Measurements from ENCODE around the gene MRPL55. TPM values are rescaled to one million over a fixed set of nuclear protein-coding genes. Genes with fewer than 3 reads are reported as not detected.

The MRPL55 gene
- total and polyA plus RNA-seq, 8 donors: 35.4 to 45.3 (median 40.7) TPM

GRCh38 chr1:228071839-228072657 is 37.1 kb downstream of the MRPL55 start:
- H3K9me3 ChIP-seq: no peaks in the 10 kb centered on the region
- no peak overlapping the region for H3K27ac ChIP-seq
- H3K4me1 ChIP-seq: no peaks in the 10 kb centered on the region
- DNase-seq (no peak), ATAC-seq (no peak)
- intact Hi-C loops (cut with DNase I): no loop called here
- TF ChIP-seq CTCF (IDR thresholded peaks at IDR 0.05): no peak
- peaks cover 4 to 26% of the 10 kb centered on the region in 2 donors for H3K27me3 ChIP-seq
- H3K4me3 ChIP-seq: no peak overlapping the region
- H3K36me3 ChIP-seq: no peaks in the 10 kb centered on the region

- no peak overlapping the region for H3K27ac ChIP-seq
- TF ChIP-seq CTCF (IDR thresholded peaks at IDR 0.05): no peak
- DNase-seq (no peak), ATAC-seq (no peak)
- no peak overlapping the region for H3K4me3 ChIP-seq
- H3K4me1 ChIP-seq: no peaks in the 10 kb centered on the region
- H3K27me3 ChIP-seq: peaks cover 4 to 38% of the 10 kb centered on the region in 2 donors
- H3K36me3 ChIP-seq: no peaks in the 10 kb centered on the region
- intact Hi-C loops (cut with DNase I): no loop called here
- no peaks in the 10 kb centered on the region for H3K9me3 ChIP-seq
Measured at GRCh38 chr1:228070851-228071250, 38.2 kb downstream of the MRPL55 start.

- Histone ChIP-seq H3K9me3 (no peaks in the 10 kb centered on the region), H3K27me3 (peaks cover 4 to 44% of the 10 kb centered on the region in 2 donors), H3K4me1 (no peaks in the 10 kb centered on the region), H3K4me3 (no peak overlapping the region), H3K27ac (no peak overlapping the region), H3K36me3 (no peaks in the 10 kb centered on the region)
- ATAC-seq (no peak), DNase-seq (no peak)
- no peak for TF ChIP-seq CTCF (IDR thresholded peaks at IDR 0.05)
- intact Hi-C loops (cut with DNase I): no loop called here
Measured at GRCh38 chr1:228070173-228070572, 38.9 kb downstream of the MRPL55 start.

- Histone ChIP-seq H3K4me3 (no peak overlapping the region), H3K27ac (no peak overlapping the region), H3K9me3 (no peaks in the 10 kb centered on the region), H3K27me3 (peaks cover 4 to 47% of the 10 kb centered on the region in 2 donors), H3K36me3 (no peaks in the 10 kb centered on the region), H3K4me1 (no peaks in the 10 kb centered on the region)
- intact Hi-C loops (cut with DNase I): no loop called here
- ATAC-seq (no peak), DNase-seq (no peak)
- TF ChIP-seq CTCF (IDR thresholded peaks at IDR 0.05): no peak
Measured at GRCh38 chr1:228068359-228068758, 40.7 kb downstream of the MRPL55 start.

GRCh38 chr1:228066891-228067654 is 42.0 kb downstream of the MRPL55 start:
- peaks cover 4 to 54% of the 10 kb centered on the region in 2 donors for H3K27me3 ChIP-seq
- H3K4me3 ChIP-seq: no peak overlapping the region
- ATAC-seq (no peak), DNase-seq (peak in 1 of 4 donors; percentile 31)
- H3K4me1 ChIP-seq: no peaks in the 10 kb centered on the region
- TF ChIP-seq CTCF (IDR thresholded peaks at IDR 0.05): no peak
- no peaks in the 10 kb centered on the region for H3K36me3 ChIP-seq
- no peak overlapping the region for H3K27ac ChIP-seq
- no peaks in the 10 kb centered on the region for H3K9me3 ChIP-seq
- intact Hi-C loops (cut with DNase I): no loop called here

All from left lung (tissue), 10 donors.